Fibroblast of upper back skin (primary cell): ENCODE measurements around the gene NCKAP5.
A peak's percentile ranks its signal among the peaks of the same experiment; 100 is the strongest.

Source experiments
- DNase-seq: peaks from one replicate; pipeline ENCODE4 v3.0.0-alpha.2; 2013

Gene NCKAP5

DNA sequence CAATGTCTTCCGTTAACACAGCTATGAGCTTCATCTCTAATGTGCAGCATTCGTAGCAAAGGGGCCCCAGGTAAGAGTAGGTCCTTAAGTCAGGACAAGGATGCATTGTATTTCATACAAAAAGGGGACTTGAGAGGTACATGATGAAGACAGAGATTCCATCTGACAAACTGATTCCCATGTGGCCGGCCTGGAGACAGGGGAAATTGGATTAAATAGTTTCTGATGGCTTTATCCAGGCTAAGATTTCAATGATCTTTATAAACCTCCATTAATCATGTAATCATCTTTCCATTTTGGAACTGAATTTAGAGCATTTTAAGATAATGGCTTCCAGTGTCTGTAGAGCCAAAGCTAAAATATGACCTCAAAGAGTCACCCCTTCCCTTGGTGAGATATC, 111.3 kb downstream of the NCKAP5 start:
- no peak for DNase-seq

DNA sequence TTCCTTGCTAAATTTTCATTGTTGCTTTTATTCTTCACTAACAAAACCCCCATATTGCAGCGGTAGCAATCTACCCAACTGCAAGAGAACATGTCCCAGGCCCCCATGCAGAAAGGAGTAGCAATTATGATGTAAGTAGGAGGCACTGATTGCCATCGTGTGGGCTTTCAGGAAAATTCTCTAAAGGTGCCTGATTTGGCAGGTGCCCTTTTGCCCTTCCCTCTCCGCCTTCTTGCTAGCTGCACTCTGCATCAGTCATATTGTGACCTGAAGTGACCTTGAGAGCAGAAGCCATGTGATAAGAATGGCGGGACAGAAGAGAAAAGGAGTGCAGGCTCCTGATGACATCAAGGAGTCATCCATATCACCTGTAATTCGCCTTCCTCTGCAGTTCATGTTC, 112.1 kb downstream of the NCKAP5 start:
- no peak for DNase-seq

DNA sequence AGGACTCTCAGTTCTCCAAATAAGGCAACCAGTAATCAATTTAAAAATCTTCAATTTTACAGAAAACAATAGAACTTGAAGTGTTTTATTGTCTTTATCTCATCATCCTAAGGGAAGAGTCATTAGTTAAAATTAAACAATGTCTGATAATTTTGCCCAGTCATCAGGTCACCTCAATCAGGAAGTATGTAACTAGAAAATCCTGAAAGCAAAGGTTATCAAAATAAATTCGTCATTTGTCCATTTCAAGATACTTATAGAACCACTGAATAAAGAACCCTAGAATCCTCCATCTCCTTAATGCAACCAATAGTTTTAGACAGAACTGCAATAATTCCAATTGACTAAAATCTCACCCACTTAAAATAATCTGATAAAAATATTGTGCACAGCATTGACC, 115.2 kb downstream of the NCKAP5 start:
- DNase-seq: no peak

DNA sequence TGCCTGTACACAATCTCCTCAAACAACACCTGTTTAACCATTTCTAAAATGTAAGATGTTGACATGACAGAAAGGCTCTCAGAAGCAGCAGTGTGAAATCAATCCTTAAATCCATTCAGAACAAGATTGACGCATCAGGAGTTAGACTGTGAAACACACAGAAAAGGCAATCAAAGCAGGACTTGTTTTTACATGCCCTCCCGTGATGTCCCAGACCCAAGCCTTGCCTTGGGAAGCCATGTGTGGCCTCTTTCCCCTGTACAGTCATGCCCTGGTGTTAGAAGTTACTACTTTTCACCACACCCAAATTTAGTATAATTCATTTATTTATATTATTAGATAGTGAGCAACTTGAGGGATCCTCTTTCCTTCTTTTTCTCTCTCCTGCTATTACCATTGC, 115.7 kb downstream of the NCKAP5 start:
- no peak for DNase-seq

DNA sequence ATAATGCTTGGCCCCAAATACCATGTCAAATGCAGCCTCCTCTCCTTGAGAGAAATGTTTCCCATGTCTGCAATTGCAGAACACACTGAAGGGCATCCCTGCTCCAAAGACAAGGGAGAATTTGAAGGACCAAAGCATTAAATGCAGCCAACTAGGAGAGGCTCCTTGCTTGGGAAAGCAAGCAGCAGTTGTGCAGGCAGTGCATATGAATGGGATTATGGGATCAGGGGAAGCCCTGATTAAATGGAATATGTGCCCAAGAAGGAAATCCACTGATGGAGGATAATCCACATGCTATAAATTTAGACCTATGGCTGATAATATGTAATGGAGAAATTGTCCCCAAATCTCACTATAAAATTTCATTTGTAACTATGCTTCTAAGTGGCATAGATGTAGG, 116.1 kb downstream of the NCKAP5 start:
- DNase-seq: no peak

DNA sequence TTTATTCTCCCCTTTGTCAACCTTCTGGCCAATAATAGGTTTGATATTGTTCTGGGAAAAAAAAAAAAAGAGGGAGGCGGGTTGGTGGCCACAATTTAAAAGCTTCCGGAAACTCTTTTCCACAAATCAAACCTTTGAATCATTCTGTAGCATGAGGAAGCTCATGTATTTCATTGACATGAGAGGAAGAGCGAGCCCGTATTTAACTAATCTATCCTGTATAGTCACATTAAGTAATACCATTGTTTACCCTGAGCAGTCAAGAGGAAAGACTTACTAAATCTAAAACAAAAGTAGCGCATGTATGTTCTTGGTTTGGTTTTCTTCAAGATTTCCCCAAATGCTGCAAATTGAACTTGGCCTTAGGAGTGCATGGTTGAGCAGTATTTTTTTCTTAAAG, 120.1 kb downstream of the NCKAP5 start:
- DNase-seq: no peak

DNA sequence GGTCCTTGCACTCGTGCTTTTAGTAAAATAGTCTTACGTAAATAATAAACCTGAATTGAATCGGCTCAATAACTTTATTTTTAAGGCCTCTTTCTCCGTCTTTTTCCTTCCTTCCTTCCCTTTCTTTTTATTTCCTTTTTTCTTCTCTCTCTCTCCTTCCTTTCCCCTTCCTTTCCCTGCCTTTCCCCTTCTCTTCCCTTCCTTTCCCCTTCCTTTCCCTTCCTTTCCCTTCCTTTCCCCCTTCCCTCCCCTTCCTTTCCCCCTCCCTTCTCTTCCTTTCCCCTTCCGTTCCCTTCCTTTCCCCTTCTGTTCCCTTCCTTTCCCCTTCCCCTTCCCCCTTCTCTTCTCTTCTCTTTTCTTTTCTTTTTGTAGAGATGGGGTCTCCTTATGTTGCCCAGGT, 121.0 kb downstream of the NCKAP5 start:
- no peak for DNase-seq

DNA sequence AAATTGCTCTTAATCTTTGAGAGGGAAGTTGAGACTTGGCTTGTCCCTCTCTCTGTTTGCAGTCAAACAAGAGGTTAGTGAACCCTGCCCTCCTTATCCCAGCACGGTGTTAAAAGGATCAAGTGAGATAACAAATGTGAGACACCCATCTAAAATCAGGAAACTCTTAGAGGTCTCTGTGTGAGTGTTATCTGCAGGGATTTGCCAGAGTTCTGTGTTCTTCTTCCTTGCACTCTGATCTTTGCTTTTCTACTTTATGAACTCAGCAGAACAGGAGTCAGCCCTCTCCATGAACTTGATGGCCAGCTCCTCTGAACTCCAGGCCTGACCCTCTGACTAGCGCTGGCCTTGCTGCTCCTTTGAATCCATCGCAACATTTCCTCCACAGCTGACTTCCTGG, 123.8 kb downstream of the NCKAP5 start:
- no peak for DNase-seq

DNA sequence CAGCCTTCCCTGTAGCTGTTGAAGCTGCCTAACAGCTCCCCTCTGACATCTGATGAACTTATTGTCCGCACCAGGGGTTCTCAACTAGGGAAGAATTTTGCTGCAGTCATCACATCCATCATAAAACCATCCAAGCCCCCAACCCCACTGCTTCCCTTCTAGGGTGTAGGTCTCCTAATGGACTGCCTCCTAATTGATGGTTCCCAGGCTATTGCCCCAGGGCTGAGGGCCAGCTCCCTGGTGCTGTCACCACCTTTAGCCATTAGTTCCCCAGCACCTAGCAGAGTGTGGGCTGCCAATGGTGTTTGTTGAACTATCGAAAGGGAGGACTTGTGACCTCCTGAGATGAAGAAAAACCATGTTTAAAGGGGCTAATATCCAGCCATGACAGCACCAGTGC, 125.9 kb downstream of the NCKAP5 start:
- no peak for DNase-seq

DNA sequence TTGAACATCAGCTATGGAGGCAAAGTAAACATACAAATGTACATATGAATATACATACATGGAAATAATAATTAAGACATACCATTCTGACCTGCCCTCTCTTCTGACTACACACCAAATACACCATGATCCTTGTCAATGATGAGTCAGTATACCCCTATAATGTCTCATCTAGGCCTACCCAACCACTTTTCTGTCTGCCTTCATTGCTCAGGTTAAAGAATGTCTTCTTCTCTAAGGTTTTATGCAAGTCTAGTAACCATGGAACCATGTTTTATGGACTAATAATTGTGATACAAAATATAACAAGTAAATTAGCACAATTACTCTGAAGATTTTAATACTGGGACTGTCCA, 128.7 kb downstream of the NCKAP5 start:
- DNase-seq: no peak

DNA sequence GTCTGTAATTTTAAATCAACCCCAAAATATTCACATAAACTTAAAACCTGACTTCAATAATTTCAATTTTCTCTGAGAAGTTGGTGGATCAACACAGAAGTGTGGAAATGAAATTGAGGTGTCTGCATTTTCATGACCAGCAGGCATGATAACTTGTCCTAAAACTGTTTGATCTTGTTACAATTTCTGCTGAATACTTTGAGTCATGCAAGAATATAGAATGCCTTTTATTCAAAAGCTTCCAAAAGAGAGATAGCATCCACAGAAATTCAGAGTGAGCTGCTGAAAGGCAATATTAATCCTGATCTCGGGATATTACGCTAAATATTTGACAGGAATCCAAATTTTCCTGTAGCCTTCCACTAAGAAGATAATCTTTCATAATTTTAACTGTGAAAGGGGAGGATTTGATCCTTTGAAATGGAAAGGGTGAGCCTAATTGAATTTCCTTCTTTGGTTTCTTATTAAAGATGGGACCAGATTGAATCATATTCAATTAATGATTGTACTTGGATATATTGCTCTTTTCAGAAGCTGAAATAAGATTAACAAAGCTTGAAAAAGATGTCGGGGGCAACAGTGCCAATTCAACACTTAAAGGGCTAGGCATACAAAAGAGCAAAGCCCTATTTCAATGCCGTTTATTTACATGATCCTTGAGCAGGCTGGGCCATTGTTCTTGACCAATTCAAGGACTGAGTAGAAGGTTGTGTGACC, 129.3 kb downstream of the NCKAP5 start:
- no peak for DNase-seq

DNA sequence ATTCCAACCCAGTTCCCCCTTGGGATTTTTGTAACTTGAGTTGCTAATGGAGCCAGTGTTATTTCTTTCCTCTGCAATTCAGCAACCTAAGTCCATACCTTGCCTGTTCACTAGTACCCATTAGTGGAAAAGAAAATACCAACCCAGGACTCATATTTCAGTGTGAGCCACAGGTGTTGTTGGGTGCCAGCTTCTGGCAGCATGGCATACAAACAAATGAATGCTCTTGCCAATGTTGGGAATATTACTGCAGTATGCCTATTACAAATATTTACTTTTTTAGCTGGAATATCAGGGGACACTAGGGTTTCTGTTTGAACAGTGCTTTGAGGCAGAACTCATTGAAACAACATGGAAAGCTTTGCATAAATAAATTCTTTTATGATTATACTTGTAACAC, 130.2 kb downstream of the NCKAP5 start:
- DNase-seq: no peak

DNA sequence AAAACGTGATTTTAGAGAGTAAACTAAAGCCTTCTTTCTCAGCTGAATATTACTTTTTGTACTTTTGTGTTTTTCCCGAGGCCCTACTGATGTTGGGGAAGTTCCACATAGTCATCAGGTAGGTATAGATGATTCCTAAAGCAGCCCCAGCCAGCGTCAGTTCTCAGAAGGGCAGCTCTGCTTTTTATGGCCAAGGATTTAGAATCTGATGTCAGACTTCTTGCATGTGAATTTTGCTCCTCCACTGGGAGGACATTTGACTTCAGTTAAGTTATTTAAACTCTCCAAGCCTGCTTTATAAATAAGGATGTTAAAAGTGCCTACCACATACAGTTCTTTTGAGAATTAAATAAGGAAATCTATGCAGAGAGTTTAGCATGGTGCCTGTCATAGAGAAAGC, 130.8 kb downstream of the NCKAP5 start:
- DNase-seq: no peak

DNA sequence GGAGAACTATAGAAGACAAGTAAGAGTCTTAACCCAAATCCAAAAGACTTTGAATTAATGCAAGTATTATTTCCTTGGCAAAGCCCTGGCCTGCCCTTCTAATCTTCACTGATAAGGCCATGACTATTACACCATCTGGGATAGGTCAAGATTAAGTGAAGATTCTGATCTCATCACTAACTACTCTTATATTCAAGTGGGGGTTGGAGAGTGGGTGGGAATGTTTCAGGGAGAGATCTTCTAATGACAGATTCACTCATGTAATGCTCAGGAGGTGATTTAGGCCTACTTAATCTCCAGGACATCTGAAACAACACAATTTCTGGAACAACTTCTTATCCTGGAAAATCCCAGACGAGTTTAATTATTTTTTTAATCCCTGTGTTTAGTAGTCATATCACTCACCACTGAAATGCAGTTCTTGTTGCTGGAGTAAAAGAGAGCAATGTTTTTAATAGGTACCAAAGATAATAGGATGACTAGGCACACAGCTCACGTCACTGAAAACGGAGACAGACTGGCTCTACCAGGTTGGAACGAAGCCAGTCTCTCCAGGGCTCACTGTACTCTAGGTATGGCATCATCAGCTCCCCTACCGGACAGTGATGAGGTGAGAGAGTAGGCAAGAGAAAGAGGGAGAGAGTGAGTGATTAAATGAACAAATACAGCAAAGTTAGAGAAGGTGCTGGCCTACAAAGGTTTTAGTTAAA, 133.1 kb downstream of the NCKAP5 start:
- DNase-seq: peak; percentile 26

DNA sequence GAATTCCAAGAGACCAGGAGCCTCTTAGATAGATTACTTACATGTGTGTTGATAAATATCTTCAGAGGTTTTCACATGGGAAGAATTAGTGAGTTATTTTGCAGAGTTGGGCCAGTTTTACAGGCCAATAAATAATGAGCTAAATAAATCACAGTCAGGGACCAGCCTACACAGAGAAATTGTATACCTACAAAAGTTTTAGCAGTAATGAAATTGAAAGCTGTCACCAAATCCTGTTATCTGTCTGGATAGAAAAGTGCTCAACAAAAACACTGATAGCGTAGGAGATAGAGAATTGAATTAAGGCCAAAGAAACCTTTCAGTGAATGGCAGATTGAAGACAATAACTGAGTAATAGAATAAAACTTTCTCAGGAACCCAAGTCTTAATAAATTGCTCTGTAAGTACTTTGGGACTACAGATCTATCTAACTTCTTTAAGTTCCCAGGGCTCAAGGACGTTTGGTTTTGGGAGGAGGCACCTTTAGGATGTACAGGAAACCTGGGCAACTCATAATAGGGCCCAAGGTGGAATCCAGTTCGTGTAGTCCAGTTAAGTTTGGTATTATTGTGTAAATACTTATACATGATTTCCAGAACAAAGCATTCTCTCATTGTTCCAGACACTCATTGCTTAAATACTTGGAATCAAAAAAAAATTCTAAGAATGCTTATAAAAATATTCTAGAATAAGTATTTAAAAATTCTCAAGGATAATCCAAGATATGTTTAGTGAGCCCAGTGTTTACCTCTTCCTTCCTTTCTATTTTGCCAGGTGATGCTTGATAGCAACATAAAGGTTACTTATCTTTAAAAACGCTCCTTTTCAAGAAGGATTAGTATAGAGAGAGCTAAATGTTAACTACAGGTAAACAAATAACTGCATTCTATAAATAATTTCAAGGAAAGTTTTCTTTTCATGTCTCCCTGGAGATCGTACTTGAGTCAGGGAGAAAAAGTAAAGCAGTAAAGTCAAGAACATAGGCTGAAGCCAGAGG, 134.5 kb downstream of the NCKAP5 start:
- no peak for DNase-seq

DNA sequence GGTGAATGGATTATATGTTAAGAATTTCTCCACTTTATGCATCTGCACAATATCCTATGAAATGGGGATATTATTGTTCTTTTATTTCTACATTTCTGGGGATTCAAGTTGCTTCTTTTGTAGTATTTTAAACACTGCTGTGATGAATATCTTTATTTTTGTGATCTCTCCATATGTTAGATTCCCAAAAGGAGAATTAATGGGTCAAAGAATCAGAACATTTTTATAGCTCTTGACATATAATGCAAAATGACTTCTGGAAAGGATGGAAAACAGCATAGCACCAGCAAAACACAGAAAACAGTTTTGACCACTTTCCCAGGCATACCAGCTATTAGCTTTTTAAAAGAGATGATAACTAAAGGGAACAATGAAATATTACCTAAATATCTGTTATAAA, 135.5 kb downstream of the NCKAP5 start:
- no peak for DNase-seq

DNA sequence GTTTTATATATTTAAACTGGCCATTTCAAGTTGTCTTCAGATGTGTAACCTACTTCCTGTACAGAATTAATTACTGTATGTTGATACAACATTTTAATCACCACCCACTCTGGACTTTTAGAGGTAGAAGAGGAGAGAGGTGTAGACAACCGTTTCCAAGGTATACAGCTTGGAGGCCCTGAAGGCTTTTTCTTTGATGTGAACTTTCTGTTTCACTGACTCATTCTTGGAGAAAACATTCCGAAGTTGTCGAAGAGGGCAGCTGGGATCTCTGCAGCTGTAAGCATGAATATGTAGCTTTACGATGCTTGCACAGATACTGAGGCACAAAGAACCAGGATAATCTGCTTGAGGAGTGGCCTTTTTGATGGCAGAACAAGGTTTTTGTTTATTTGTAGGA, 137.0 kb downstream of the NCKAP5 start:
- peak; percentile 21 for DNase-seq

DNA sequence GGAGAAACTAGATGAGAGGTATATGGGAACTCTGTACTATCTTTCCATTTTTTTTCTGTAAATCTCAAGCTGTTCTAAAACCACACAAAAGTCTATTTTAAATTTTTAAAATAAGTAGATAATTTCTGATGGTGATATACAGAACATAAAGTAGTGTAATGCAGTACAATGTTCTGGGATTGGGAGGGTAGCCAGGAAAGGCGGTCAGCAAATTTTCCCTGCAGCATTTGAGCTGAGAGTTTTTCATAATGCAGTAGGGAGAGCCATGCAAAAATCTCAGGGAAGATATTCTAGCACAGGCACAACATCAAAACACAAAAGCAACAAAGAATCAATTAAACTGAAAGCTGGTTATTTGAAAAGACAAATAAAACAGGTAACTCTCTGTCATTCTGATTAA, 141.5 kb downstream of the NCKAP5 start:
- DNase-seq: no peak

DNA sequence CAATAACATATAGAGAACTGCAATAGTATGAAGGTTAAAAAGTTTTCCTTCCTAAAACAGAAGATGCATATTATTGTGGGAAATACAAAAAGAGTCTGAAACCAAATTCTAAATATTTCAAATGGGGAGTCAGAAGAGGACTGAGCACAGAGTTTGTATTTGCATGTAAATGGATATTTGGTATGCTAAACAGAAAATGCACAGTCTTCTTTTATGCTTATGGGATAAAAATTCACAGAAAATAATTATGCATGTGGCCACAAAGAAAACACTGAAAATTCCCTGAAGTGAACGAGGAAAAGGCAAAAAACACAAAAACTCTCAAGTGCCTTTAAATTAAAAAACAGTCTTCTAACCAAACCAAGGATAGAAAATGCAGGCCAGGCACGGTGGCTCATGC, 142.7 kb downstream of the NCKAP5 start:
- DNase-seq: no peak

DNA sequence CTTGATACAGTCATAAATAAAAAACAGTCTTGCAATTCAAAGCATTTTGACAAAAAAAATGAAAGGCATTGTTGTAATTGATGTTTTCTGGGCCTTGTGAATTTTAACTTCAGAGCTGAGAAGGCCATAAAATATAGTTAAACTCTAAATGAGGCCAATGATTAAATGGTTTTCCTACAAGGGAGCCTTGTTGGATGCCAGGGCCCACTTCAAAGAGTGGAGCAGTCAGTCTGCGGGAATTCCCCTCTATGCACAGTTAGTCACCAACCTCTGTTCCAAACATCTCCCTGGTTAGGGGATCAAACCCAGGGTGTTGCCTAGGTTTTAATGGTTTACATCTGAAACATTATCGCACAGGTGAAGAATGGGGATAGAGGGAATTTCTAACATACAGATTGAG, 143.4 kb downstream of the NCKAP5 start:
- DNase-seq: peak; percentile 44

DNA sequence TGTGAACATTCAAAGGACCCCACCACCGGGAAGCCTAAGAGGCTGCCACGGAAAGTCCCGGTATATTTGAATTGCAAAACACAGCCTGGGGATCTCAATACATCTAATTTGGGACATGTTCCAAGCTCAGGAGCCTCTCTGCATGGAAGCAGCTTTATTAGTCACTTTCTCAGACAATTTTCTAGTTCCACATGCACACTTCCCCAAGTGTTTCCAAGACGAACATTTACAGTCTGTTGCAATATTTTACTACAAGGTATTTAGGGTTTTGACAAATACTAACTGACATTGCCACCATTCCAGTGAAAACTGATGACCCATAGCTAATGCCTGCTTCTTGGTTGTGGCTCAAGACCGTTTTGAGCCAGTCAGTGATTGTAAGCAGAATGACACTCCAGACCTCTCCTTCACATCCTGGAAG, 145.3 kb downstream of the NCKAP5 start:
- peak; percentile 80 for DNase-seq

DNA sequence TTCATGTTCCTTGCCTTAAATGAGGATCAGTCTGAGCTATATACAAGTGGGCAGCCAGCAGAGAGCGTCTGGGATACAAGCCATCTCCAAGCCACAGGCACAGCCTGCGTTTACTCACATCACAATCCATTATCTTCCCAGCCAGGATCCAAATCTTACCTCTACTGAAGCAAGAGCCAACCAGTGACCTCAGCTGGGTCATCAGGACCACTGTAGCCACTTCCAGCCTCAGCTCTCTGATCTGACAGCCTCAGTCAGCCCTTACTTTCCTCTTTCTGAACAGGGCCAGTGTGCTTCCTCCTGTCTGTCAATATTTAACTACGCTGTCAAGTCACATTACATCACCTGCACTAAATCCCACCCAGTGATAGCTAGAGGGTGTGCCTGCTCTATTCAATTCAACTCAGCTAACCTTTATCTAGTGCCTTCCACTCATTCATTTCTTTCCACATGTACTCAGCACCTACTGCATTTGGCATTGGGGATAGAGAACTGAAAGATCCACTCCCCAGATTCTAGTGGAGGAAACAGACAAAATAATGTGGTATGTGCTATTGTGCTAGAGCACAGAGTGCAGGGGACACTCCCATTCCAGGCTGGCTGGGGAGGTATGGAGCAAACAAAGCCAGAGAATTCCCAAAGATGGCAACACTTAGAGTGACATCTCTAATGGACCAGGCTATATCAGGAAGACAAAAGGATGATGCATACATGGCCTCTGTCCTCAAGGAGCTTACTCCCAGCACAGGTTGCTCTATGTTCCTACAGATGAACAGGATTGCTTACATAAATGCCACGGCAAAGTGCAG, 146.5 kb downstream of the NCKAP5 start:
- DNase-seq: peak; percentile 52

DNA sequence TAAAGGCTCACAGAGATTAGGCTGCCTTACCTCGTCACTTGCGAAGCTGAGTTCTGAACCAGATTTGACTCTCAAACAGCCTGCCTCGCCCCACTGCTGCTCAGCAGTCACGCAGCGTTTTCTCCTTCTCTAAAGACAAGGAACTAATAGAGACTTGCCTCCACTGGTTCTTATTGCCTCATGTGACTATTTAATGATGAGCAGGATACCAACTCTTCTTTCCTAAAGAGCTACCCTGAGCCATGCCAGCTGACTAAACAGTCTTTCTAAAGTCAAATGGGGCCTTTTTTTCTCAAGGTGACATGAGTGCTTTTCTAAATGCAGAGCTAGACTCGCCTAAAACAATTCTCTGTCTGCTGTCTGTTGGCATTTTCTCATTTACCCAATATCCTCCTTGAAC, 147.5 kb downstream of the NCKAP5 start:
- no peak for DNase-seq
